ENCODE measurements around the gene ADARB2.
"Not testable (repeated sequence)": the region's sequence is repeated elsewhere in the genome, so short reads cannot be mapped to it uniquely, and the experiment has no call there.

ADARB2 gene

DNA sequence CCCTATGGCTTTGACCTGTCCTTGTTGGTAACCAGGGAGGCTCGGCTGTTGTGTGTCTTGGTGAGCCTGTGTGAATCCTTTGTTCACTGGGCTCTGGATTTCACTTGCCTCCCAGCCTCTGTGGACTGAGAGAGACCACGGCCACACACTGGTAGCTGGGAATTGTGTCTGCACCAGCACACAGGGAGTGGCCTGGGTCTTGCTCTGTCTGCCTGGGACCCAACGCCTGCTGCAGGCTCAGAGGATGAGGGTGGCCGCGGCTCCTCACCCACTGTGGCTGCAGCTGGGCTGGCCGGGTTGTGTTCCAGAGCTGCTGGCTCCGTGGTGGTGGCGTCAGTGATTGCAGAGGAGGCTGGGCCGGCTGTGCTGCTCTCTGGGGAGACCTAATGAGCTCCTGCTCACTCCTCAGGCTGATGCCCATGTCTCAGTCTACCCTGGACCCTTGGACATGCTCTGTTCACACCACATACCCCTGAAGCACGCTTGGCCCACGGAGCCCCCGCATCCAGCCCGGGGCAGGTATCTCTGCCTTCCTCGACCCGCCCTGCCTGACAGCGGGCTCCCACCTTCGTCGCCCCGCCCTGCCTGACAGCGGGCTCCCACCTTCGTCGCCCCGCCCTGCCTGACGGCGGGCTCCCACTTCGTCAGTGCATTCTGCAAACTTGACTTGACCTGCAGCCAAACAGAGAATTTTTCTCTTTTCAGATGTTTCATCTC, 328.5 kb downstream of the ADARB2 start:
- DNase-seq (ENCODE audit: low spot score): no peak

DNA sequence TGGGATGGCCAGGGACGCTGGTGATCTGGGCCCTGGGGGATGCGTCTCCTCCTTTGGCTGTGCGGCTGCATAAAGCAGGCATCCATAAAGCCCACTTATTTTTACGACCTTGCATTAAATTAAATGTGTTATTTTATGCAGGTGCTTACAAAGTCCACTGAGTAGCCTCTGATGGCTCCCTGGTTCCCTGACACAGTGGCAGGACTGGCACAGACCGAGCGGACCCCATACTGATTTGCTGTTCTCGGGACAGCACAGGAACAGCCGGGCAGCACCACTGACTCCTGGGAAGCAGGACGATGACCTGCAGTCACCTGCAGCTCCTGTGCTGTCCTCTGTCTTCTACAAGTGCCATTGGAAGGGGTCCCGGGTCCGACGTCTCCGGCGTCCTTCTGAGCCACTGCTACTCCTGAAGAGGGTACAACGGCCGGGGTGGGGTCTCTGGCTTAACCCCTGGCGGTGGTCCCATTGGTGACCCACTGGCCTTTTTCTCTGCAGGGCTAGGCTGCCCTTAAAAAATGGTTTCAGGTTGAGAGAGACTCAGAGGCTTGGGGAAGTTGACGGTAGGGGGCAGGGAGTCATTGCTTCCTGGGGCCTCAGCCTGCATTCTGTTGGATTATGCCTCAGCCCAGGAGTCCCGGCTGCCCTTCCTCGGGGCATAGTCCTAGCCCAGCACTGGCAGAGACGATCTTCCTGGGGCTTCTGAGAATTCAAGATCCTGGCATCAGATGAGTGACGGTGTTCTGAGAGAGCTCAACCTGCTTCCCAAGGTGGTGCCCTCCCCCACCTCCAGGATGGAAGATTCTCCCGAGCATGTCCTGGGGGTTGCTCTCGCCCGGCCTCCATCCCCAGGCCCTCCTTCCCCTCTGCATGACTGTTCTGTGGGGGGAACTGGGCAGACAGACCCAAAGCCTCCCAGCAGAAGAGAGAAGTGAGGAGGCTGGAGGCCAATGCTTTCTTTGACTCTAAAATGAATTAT, 330.1 kb downstream of the ADARB2 start:
- no peak for DNase-seq (ENCODE audit: low spot score)

DNA sequence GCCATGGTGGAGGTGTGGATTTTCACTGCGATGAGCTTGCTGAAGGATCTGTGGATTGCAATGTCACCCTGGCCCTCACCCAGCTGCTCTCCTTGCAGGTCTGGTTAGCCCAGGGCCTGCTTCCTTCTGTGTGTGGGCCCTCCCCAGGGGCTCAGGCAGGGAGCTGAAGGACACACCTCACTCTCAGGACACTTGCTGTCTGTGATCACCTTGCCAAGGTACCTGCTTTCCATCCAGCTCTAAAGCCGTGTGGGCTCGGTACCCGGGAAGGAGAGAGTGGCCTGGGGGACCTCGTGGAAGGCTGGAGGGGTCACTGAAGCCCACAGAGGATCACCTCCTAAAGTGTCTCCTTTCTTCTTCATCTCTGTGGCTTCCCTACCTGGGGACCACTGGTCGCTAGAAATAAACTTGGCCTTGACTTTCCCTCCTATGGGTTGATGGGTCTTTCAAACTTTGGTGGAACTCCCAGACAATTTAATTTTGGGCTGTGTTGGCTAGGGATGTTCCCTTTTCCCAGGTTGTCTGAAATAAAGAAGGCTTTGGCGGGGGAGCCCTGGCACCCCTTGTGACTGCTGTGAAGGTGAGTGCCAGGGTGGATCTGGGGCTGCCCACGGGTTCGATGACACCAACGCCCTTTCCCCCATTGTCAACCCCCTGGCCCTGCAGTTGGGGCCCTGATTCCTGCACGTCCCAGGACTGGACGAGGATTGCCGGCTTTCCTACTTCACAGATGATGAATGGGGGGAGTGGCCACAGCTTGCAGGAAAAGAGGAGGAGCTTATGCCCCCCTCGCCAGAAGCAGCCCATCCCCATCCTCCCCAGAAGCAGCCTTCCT, 331.0 kb downstream of the ADARB2 start:
- no peak for DNase-seq (ENCODE audit: low spot score)

DNA sequence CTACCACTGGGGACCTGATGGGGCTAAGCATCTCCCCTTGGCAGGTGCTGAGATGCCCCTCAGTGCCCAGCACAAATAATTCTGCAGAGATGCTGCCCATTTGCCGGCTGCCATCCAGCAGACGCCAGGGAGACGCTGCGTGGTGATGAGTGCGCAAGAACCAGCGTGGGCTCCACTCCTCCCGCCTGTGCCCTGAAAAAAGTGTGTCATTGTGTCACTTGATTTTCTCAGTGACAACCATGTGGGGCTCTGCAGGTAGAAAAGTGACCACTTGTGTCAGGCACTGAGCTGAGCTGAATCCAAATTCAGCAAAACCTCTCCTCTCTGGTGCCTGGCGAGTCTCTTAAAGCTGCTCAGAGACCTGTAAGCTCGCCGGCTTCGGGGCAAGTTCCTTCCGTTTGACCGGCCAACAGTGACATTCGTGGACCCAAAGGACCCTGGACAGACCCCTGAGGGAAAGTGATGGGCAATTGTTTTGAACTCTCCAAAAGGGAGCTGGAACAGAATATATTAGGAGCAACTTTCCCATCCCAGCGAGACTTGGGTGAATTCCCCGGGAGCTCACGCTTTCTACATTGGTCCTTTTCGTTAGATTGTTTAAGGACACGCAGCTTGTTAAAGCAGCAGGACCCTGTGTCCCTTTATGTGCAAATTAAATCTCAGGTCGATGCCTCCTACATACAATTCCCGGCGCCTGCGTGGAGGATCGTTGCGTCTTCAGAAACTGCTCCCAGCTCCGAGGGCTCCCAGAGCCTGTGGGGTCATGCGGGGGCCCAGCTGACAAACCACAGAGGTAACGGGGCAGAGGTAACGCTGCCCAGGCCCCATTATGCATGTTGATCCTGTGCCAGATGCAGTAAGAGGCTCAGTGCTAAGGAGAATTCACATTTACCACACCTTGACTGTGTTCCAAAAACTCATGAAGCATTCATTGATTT, 332.7 kb downstream of the ADARB2 start:
- DNase-seq (ENCODE audit: low spot score): no peak

DNA sequence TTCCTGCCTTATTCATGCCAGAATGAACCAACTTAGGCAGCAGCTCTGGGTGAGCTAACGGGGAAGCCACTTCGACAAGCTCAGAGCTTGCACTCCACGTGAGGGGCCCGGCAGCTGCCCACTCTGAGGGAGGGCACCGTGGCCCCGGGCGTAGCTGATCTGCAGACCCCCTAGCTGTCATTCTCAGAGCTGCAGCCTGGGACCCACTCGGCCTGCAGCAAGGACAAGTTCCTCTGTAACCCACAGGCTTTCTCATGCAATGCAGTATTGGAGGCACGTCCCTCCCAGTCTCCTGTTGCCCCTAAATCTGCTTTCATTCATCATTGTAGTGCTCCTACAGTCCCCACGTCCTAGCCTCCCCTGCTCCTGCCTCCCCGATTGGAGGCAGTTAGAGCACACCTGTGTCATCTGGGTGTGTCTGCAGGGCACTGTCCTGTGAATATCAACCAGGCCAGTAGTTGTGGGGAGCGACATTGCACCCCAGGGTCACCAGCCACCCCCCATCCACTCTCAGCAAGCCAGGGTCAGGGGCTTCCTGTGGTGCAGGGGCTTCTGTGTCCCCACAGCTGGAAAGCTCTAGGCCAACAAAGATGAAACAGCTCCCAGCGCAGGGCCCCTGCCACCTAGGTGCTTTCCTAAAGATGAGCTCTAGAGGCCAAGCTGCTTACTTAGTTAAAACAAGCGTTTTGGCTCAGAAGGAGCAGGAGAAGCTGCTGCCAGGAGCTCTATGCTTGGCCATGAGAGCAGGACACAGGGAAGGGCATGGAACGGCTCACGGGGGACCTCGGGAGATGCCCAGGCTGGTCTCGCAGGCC, 333.6 kb downstream of the ADARB2 start:
- DNase-seq (ENCODE audit: low spot score): no peak

DNA sequence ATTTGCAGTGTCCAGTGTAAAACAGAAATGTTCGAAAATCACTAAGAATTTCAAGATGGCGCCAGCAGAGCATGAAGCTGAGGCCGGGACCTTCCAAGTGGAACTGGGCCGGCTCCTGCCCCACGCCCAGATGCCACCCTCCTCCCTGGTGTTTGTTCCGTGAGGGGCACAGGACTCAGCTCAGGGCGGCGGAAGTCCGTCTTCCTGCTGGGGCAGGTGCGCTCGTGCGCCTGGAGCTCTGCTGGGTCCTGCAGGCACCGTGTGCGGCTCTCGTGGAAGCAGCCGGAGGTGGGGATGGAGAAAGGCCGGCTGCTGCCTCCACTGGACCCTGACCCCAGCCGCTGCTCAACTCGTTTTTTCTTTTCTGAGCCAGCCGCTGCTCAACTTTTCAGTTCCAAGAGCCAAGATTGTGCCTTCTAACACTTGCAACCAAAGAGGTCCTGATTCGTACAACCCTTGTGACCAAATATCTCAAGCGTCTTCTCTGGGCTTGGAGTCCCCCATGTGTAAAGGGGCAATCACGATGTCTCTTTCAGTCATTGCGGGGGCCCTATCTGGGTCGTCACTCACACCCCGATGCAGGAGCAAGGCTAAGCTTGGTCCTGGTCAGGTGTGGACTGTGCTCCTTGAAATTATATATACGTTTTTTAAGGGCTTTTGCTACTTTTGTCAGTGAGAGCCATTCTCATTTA, 334.4 kb downstream of the ADARB2 start:
- no peak for DNase-seq (ENCODE audit: low spot score)

DNA sequence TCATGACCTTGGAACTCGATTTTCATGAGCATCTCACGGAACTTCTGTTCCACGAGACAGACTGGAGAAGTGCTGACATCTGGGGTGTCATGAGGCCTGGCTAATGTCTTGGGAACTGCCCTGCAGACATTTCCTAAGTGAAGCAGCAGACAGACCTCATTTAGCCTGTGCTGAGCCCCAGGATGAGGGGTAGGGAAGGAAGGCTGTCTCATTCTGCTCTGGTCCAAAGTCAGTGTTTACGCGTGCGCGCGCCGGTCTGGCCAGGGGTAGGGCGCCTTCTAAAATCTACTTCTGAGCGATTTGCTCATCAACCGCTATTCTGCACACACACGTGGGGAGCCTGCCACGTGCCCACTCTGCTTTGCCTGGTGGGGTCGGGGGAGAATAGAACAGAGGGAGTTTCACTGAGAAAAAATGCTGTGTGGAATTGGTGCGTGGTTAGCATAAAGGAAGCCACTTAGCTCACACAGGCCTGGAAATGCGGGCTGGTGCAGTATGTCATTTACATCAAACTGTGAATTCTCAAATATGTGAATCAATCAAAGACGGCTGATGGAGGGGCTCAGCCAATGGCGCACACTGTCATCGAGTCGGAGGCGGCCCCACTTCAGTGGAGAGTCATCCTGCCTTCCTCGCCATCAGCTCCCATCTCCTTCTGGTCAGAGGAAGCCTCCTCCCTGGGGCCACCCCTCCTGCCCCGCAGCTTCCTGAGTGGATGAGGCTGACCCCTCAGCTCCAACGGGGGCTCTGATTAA, 335.1 kb downstream of the ADARB2 start:
- no peak for DNase-seq (ENCODE audit: low spot score)

DNA sequence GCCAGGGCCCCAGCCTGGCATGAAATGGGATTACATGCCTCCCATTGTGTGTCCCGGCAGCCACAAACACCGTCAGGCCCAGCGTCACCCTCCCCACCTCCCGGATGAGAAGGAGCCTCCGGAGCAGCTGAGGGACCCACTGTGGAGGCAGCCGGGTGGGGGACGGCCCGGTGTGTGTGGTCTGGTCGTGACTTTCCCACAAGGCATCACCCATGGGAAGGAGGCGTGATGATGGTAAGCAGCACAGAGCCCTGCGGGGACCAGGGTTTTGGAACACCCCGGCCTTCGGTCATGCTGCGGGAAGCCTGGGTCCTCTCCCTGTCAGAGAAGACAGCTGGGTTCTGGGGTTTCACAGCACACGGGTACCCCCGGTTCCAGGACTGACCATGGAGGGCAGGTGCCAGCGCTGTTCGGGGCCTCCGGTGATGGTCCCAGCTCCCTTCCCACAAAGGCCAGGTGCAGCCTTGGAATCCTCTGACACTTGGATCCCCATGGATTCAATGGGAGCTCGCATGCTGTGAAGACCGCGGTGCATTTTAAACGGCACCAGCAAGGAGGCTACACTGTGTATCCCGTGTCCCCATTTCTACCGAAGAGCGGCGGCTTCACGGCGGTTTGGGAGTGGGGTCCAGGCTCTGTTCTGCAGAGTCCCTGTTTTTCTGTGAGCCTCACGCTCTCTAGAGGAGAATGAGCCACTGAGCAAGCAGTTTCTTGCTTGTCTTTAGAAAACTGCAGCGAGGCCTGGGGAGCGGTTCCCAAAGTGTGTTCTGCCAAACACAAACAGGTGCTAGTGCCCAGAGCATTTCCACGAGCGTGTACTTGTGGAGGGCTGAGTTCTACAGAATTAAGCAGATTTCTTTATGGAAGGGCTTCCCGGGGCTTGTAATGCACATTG, 336.0 kb downstream of the ADARB2 start:
- no peak for DNase-seq (ENCODE audit: low spot score)

DNA sequence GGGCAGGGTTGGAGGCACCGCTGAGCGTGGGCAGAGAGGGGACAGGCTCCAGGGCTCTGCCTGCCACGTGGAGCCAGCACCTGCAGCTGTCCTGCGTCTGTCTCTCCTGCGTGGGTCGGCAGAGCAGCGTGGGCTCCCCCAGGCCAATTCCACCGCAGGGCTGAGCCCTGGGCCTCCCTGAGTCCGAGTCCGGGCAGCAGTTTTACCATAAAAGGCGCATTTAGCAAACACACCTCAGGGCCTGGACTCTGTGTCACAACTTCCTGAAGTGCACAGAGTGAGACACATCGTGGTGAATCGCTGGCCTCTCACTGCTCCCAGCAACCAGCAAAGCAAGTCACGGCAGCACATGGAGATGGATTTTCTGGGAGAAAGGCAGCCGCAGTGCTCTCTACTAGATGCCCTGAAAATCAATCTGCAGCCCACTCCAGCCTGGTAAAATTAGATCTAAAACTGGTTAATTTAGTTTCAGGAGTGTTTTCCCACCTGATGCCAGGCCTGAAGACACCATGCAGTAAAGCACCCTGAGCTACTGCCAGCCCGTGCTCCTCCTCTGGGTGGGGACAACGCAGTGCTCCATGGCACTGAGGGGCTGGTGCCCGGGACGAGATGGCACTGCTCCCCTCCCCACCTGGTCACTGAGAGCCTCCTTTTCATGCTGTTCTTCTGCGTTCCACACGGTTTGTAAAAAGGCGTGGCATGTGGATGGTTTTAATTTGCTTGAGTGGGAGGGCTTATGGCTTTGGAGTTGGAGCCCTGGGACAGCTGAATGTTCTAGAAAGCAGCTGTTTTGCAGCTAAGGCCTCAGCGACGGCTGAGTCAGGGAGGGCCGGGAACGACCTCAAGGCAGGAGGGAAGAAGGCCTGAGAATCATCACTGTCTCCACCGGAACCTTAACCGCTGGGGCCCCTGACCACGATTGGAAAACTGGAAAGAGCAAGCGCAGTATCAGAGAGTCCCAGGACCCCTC, 336.9 kb downstream of the ADARB2 start:
- DNase-seq (ENCODE audit: low spot score): no peak

DNA sequence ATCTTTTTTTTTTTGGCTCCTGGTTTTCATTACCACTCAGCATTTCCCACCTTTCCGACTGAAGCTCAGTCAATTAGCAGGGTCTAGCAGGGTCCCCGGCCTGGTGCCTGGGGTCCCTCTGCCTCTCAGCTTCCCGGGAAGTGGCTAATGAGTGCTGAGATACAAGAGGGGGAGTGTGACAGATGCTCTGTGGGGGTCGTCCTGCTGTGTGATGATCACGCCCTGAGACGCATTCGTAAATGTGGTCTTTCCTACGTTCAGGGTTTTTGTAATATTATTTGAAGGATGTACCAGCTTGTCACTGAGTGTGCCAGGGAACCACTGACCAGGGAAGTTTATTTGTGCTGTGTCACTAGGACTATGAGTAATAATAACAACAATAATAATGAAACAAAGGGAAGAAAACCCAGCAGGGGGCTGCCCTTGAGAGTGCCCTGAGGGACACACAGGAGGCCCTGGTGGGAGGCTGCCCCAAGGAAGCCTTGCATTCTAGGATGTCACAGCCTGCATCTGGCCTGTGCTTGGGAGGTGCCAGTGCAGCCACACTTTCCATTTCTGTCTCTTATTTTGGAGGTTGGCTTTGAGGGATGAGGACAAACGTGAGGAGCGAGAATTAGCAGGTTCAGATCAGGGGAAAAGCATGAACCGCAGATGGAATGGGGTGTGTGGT, 337.8 kb downstream of the ADARB2 start:
- no peak for DNase-seq (ENCODE audit: low spot score)

DNA sequence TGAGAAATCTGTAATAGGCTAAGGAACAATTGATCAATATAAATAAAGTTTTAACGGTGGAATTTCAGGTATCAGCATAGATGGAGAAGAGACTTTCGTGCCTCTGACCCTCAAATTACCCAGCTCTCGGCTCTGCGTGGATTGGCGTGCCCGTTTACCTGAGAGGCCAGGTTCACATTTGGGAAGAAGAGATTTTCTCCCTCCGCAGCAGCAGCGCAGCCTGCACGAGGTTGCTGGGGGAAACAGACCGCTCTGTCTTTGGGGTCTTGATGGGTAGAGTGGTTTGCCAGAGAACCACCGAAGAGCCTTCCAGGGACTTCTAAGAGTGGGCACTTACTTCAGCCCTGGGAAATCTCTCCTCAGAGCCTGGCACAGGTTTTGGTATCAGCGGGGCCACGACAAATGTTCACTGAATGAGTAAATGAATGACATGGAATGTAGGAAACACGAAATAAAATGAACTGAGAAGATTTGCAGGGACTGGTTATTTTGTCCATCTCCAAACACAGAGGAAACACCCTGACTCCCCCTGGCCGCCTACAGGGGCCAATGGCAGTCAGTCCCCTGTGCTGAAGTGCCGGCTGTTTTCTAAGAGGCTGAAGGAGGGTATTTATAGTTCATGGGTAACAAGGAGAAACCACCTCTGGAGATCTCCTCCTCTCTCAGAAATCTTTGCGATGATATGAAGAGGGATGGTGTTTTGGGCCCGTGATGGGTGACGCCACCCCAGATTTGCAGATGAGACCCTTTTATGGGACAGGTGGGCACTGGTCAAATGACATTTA, 338.5 kb downstream of the ADARB2 start:
- no peak for DNase-seq (ENCODE audit: low spot score)

DNA sequence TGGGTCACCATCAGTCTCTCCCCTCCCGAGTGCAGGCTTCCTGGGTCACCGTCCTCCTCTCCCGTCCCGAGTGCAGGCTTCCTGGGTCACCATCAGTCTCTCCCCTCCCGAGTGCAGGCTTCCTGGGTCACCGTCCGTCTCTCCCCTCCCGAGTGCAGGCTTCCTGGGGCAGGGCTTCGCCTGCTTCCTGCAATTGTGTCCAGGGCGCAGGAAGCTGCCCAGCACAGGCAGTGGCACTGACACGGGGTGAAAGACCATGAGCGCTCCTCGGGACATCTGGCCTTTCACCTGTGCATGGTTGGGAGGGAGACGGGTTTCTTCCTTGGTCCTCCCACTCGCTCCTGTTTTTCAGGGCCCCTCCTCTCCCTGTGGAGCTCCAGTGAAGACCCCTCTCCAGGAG, 339.2 kb downstream of the ADARB2 start:
- DNase-seq (ENCODE audit: low spot score): not testable (repeated sequence)

DNA sequence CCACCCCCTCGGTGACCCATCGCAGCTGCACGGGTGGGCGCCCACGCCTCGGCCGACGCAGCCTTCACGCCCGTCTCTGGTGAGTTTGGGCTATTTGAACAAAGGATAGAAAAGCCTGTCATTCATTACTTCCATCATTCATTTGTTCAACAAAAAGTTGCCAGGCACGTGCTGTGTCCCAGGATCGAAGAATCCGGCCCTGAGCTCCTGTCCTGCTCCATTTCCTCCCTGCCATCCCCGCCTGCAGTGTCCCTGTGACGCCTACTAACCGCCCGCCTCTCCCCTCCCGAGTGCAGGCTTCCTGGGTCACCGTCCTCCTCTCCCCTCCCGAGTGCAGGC, 341.1 kb downstream of the ADARB2 start:
- no peak for DNase-seq (ENCODE audit: low spot score)

DNA sequence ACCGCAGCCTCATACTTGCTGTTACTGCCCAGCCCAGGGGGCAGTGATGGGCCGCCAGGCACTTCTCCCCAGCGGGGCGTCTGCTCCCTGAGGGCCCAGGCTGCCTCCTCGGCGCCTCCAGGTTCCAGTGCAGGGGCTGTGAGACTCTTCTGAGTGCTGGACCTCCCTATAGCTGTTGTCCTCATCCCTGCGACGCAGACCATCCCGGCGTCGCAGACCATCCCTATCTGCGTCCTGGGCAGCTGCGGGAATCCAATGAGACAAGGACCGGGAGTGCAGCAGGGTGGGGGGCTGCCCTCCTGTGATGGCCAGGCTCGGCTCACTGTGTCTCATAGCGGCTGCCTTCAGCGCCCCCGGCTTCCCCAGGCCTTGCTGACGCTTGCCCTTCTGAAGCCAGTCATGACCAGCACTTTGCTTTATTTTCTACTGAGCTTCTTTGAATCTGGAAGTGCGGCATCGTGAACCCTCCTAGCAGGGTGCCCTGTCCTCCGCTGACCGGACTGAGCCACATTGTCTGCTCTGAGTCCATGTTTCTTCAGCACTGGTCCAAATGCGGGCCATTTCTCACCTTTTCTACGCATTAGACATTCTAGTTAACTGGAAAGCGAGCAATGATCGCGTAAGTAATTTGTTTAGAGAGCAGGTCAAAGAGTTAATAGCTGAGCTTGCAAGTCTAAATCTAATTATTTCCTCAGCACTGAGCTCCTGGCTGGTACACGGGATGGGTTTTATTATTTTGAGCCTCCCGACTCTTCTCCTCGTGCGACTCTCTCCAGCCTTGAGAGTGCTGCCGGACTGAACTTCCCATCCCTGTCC, 341.6 kb downstream of the ADARB2 start:
- no peak for DNase-seq (ENCODE audit: low spot score)

Measured in CD4-positive, alpha-beta T cell treated with Interleukin-15 for 4 hours (primary cell).